GM12878 (cell line): ENCODE data around the gene RNF13. TPM values are rescaled to one million over a fixed set of nuclear protein-coding genes. Genes with fewer than 3 reads are reported as not detected.

Experiments used
- ATAC-seq: fragments of 200-7000 bp; cut with Tn5 transposase; 3 replicates; pipeline ENCODE4 v1.9.1; 2020; ENCODE audit warnings: mild to moderate bottlenecking, moderate library complexity
- BruUV-seq: library from RNA; stranded (reverse); fragments of 400-500 nt; replicated peaks from 2 replicates; lab custom pipeline; 2021; lab: Mats Ljungman, UMichigan
- CTCF ChIA-PET: fragments of 300-600 bp; sonication (Branson Sonifier 250); formaldehyde crosslinking; extraction: SDS; loops from one replicate; lab custom pipeline; 2021; ENCODE audit warnings: inconsistent platforms; lab: Yijun Ruan, JAX
- POLR2A ChIA-PET: fragments of 350-600 bp; formaldehyde crosslinking; extraction: SDS; loops from one replicate; lab custom pipeline; 2021; ENCODE audit warnings: inconsistent platforms; lab: Charles Lee
- RAD21 ChIA-PET: fragments of 300-600 bp; sonication (Branson Sonifier 250); formaldehyde crosslinking; loops from one replicate; lab custom pipeline; 2023; ENCODE audit warnings: antibody characterized with exemption; ENCODE audit not compliant: unreplicated experiment; lab: Charles Lee
- SMC1A ChIA-PET: fragments of 300-600 bp; sonication (Branson Sonifier 250); formaldehyde crosslinking; loops from one replicate; lab custom pipeline; 2023; ENCODE audit not compliant: unreplicated experiment, uncharacterized antibody; lab: Charles Lee
- DNase-seq: peaks from one replicate; pipeline ENCODE4 v3.0.0-alpha.2; 2011; ENCODE audit warnings: low read depth, low spot score
- FAIRE-seq: peaks from 3 replicates; lab custom pipeline; 2011; peaks lifted over from hg19 to GRCh38; lab: Jason Lieb, UNC
- H2AFZ ChIP-seq: 2 replicates; pipeline ENCODE4 v1.6.0; 2011; ENCODE audit warnings: low read depth, low read length, control low read depth; ENCODE audit not compliant: control insufficient read depth
- H3K27ac ChIP-seq: 2 replicates; pipeline ENCODE4 v1.5.1; 2011; ENCODE audit warnings: control low read depth; ENCODE audit not compliant: control insufficient read depth, insufficient read depth
- H3K27me3 ChIP-seq, 2 experiments: replicated peaks in 1 of 2; 2 replicates each; pipeline versions ENCODE4 v1.6.0 to v1.6.1; 2011; ENCODE audit warnings: low read length in 1 of 2; ENCODE audit not compliant: control insufficient read depth in 2 of 2, insufficient read depth in 2 of 2
- H3K36me3 ChIP-seq, 2 experiments: 2 replicates each; pipeline ENCODE4 v1.5.1; 2011; ENCODE audit warnings: low read length in 1 of 2; ENCODE audit not compliant: control insufficient read depth in 2 of 2, insufficient read depth in 2 of 2
- H3K4me1 ChIP-seq: 2 replicates; pipeline ENCODE4 v1.6.1; 2011; ENCODE audit warnings: mild to moderate bottlenecking, low read length, moderate library complexity, mixed read lengths; ENCODE audit not compliant: control insufficient read depth, insufficient read depth
- H3K4me2 ChIP-seq: 2 replicates; pipeline ENCODE4 v1.6.0; 2011; ENCODE audit warnings: control low read depth; ENCODE audit not compliant: control insufficient read depth, insufficient read depth
- H3K4me3 ChIP-seq: fragments of 200-600 bp; sonication (generic); 2 replicates; pipeline ENCODE4 v1.5.1; 2016
- H3K79me2 ChIP-seq: 2 replicates; pipeline ENCODE4 v1.6.0; 2011; ENCODE audit warnings: low read length; ENCODE audit not compliant: control insufficient read depth, insufficient read depth
- H3K9ac ChIP-seq: 2 replicates; pipeline ENCODE4 v1.8.0; 2011; ENCODE audit warnings: low read length, control low read depth, mixed read lengths; ENCODE audit not compliant: control insufficient read depth, insufficient read depth
- H3K9me3 ChIP-seq: replicated peaks from 3 replicates; pipeline ENCODE4 v1.5.1; 2011; ENCODE audit warnings: mild to moderate bottlenecking, low read length; ENCODE audit not compliant: control insufficient read depth, insufficient read depth
- H4K20me1 ChIP-seq: 2 replicates; pipeline ENCODE4 v1.6.0; 2011; ENCODE audit not compliant: control insufficient read depth, insufficient read depth
- BCL11A ChIP-seq: IDR thresholded peaks from 2 replicates; pipeline ENCODE4 v1.6.1; 2011; ENCODE audit warnings: low read depth, low read length
- CBFB ChIP-seq: IDR thresholded peaks from 2 replicates; pipeline ENCODE4 v1.6.1; 2016; ENCODE audit warnings: antibody characterized with exemption, low read depth
- E2F8 ChIP-seq: fragments of 450-650 bp; IDR thresholded peaks from 2 replicates; pipeline ENCODE4 v1.6.1; 2018; ENCODE audit warnings: mild to moderate bottlenecking, low read depth, moderate library complexity; ENCODE audit not compliant: partially characterized antibody
- MEF2A ChIP-seq: IDR thresholded peaks from 2 replicates; pipeline ENCODE4 v1.6.1; 2011; ENCODE audit warnings: low read depth, mild to moderate bottlenecking, low read length, moderate library complexity; ENCODE audit not compliant: insufficient read depth
- MLLT1 ChIP-seq: fragments of 450-650 bp; IDR thresholded peaks from 2 replicates; pipeline ENCODE4 v1.6.1; 2016; ENCODE audit warnings: mild to moderate bottlenecking
- MXI1 ChIP-seq: fragments of 150-350 bp; IDR thresholded peaks from 2 replicates; pipeline ENCODE4 v1.6.1; 2011; ENCODE audit warnings: low read depth, mild to moderate bottlenecking, inconsistent platforms, low read length, improper control_type of control experiment
- NR2C1 ChIP-seq: fragments of 450-650 bp; IDR thresholded peaks from 2 replicates; pipeline ENCODE4 v1.6.1; 2017; ENCODE audit warnings: antibody characterized with exemption, mild to moderate bottlenecking, moderate library complexity
- RB1 ChIP-seq: fragments of 450-650 bp; formaldehyde crosslinking; IDR thresholded peaks from 2 replicates; pipeline ENCODE4 v1.6.1; 2017; ENCODE audit warnings: mild to moderate bottlenecking, borderline replicate concordance
- SMAD1 ChIP-seq: fragments of 450-650 bp; IDR thresholded peaks from 2 replicates; pipeline ENCODE4 v1.6.1; 2018; ENCODE audit warnings: mild to moderate bottlenecking, low read depth; ENCODE audit not compliant: partially characterized antibody
- SP1 ChIP-seq: IDR thresholded peaks from one replicate; pipeline ENCODE4 v1.6.1; 2011; ENCODE audit warnings: low read depth, low read length
- USF2 ChIP-seq: IDR thresholded peaks from 2 replicates; pipeline ENCODE4 v1.6.1; 2011; ENCODE audit warnings: low read depth, low read length, improper control_type of control experiment, borderline replicate concordance
- ZNF24 ChIP-seq: fragments of 450-650 bp; IDR thresholded peaks from 2 replicates; pipeline ENCODE4 v1.6.1; 2017; ENCODE audit warnings: antibody characterized with exemption, mild to moderate bottlenecking
- ZSCAN29 ChIP-seq: fragments of 450-650 bp; IDR thresholded peaks from 2 replicates; pipeline ENCODE4 v1.6.1; 2017; ENCODE audit warnings: mild to moderate bottlenecking, moderate library complexity
- WGBS: methylation state at CpG from one replicate; pipeline ENCODE4 v1.1.6; 2016; ENCODE audit warnings: low lambda C conversion rate; ENCODE audit not compliant: insufficient replicate concordance, insufficient coverage; ENCODE audit errors: missing lambda C conversion rate; 5-methylcytosine and 5-hydroxymethylcytosine counted together
- in situ Hi-C: fragments of 300-500 bp; cut with MboI; formaldehyde crosslinking; loops from 9 replicates; pipeline ENCODE4 v1.14.3; 2018; ENCODE audit warnings: mixed read lengths
- intact Hi-C: fragments of 100-400 bp; cut with micrococcal nuclease; formaldehyde crosslinking; loops from one replicate; pipeline ENCODE4 v1.14.2; 2022; ENCODE audit not compliant: unreplicated experiment
- polyA plus RNA-seq, 11 experiments: library from polyadenylated mRNA; depleted of rRNA in 4 of 11; unstranded in 6 of 11; stranded (reverse) in 5 of 11; fragments of >200 nt; fragmentation: Nextera tagmentation in 4 of 11; fragmentation: Illumina TruSeq in 1 of 11; extraction: Ambion mirVana in 4 of 11; extraction: Trizol in 1 of 11; gene quantifications; 1 replicate in 1 of 11; 2 replicates in 10 of 11; pipeline versions ENCODE4 v1.2.1 to v1.2.3, GENCODE V29; 2011 to 2016; ENCODE audit warnings: inconsistent platforms in 2 of 11, missing spikeins in 2 of 11, low read depth in 1 of 11
- total RNA-seq, 4 experiments: library from RNA; depleted of rRNA in 3 of 4; stranded (reverse); fragments of >200 nt in 3 of 4; fragmentation: Illumina TruSeq in 1 of 4; extraction: Trizol in 1 of 4; gene quantifications; 2 replicates each; pipeline versions ENCODE4 v1.2.1 to v1.2.3, GENCODE V29; 2013 to 2021

RNF13 gene
- total and polyA plus RNA-seq, 10 of the 15 experiments (the other 5 are each of a cell fraction or from before 2014, with no cell fraction given) = 18.9 to 73.4 (median 36.7) TPM

- TF ChIP-seq MLLT1 = no peak
- no peak for TF ChIP-seq BCL11A
- TF ChIP-seq CBFB = no peak
- TF ChIP-seq SP1 = no peak
- TF ChIP-seq, all 136 proteins: peak for 0
Observed at GRCh38 chr3:149848238-149848637, 35.2 kb downstream of the RNF13 start (continued).

- RAD21 ChIA-PET = interaction anchor here (0.8 kb wide), 1 partner anchor 31 kb away, joined by 3 read pairs; no protein-coding TSS in a partner anchor
- POLR2A ChIA-PET = no interaction called here
- Histone ChIP-seq H3K9ac (no peak overlapping the region), H4K20me1 (peaks cover 3% of the 10 kb centered on the region; the same call in 1 of the 2 replicates), H3K4me2 (no peak overlapping the region), H3K27ac (no peak overlapping the region), H2AFZ (no peak overlapping the region), H3K36me3 (peaks cover 0 to 15% of the 10 kb centered on the region in 2 experiments; a peak in 2 of 4 replicates), H3K27me3 (no peaks in the 10 kb centered on the region), H3K9me3 (no peaks in the 10 kb centered on the region; the same call in 2 of the 3 replicates), H3K4me1 (no peaks in the 10 kb centered on the region)
- no peak for FAIRE-seq
- intact Hi-C loops = no loop called here
- WGBS = 91% methylated on average over 1 of the region's 1 CpG
- no TSS peak for BruUV-seq
- TF ChIP-seq MEF2A (no peak), RB1 (no peak), SMAD1 (no peak), USF2 (no peak), MXI1 (no peak), ZNF24 (no peak), E2F8 (no peak), NR2C1 (no peak), ZSCAN29 (no peak)
- TF ChIP-seq, all 136 proteins: peak for 0
- peaks cover 4% of the 10 kb centered on the region; the same call in 1 of the 2 replicates for H3K79me2 ChIP-seq
- no peak for ATAC-seq
- H3K4me3 ChIP-seq = no peak overlapping the region
- DNase-seq = no peak
- ChIA-PET CTCF (interaction anchor here (1.5 to 2.4 kb wide), 2 partner anchors 31 to 40 kb away, joined by 5 read pairs; no protein-coding TSS in a partner anchor), SMC1A (no interaction called here)
- in situ Hi-C loops = no loop called here
Observed at GRCh38 chr3:149848688-149849087, 35.7 kb downstream of the RNF13 start.
